Measurements from ENCODE around the gene UBE2Z. TPM values are rescaled to one million over a fixed set of nuclear protein-coding genes. Genes with fewer than 3 reads are reported as not detected.

The UBE2Z gene
- total and polyA plus RNA-seq, 2 of the 13 experiments (the other 11 are each of a cell fraction or from before 2014, with no cell fraction given) = 63.2 to 122 TPM

GRCh38 chr17:48970865-48971687 is 62.9 kb downstream of the UBE2Z start (continued):
- TF ChIP-seq ZBTB2 (CRISPR knock-in tag; IDR thresholded peaks at IDR 0.05; ENCODE audit: low read depth) (no peak), PTBP1 (IDR thresholded peaks at IDR 0.05; ENCODE audit: low read depth, low read length, poor library complexity, severe bottlenecking) (no peak), BCL6 (CRISPR knock-in tag; IDR thresholded peaks at IDR 0.05) (peak; percentile 56), PHF5A (CRISPR knock-in tag; IDR thresholded peaks at IDR 0.05; ENCODE audit: low read depth, unreplicated experiment) (peak; percentile 66), NR2F2 (IDR thresholded peaks at IDR 0.05; ENCODE audit: borderline replicate concordance, low read depth) (peak; percentile 46; the same call in 1 of the 2 replicates), ZNF766 (CRISPR knock-in tag; IDR thresholded peaks at IDR 0.05; ENCODE audit: borderline replicate concordance) (peak; percentile 80; the same call in 1 of the 2 replicates), ZNF687 (CRISPR knock-in tag; IDR thresholded peaks at IDR 0.05) (peak; percentile 85), ZBTB8A (CRISPR knock-in tag; IDR thresholded peaks at IDR 0.05; ENCODE audit: borderline replicate concordance, low read depth) (no peak), DMAP1 (CRISPR knock-in tag; IDR thresholded peaks at IDR 0.05) (peak; percentile 56; the same call in 1 of the 2 replicates), SPEN (CRISPR knock-in tag; IDR thresholded peaks at IDR 0.05; ENCODE audit: low read depth) (peak; percentile 83), CENPT (CRISPR knock-in tag; IDR thresholded peaks at IDR 0.05; ENCODE audit: low read depth) (no peak), ETV5 (CRISPR knock-in tag; IDR thresholded peaks at IDR 0.05; ENCODE audit: borderline replicate concordance) (peak; percentile 63), ZNF331 (CRISPR knock-in tag; IDR thresholded peaks at IDR 0.05) (peak; percentile 88), PLRG1 (conservative IDR thresholded peaks at IDR 0.05) (no peak), ZNF432 (CRISPR knock-in tag; IDR thresholded peaks at IDR 0.05; ENCODE audit: borderline replicate concordance) (no peak), ZNF724P (CRISPR knock-in tag; IDR thresholded peaks at IDR 0.05; ENCODE audit: borderline replicate concordance) (no peak; the same call in 1 of the 2 replicates), ZNF737 (CRISPR knock-in tag; IDR thresholded peaks at IDR 0.05; ENCODE audit: borderline replicate concordance) (no peak), TBP (CRISPR knock-in tag; IDR thresholded peaks at IDR 0.05) (no peak), STAG1 (CRISPR knock-in tag; IDR thresholded peaks at IDR 0.05) (peak; percentile 28), ATM (IDR thresholded peaks at IDR 0.05; ENCODE audit: borderline replicate concordance) (no peak), KLF12 (CRISPR knock-in tag; IDR thresholded peaks at IDR 0.05; ENCODE audit: borderline replicate concordance) (peak; percentile 51; the same call in 1 of the 2 replicates)
- TF ChIP-seq, protein P1, sequence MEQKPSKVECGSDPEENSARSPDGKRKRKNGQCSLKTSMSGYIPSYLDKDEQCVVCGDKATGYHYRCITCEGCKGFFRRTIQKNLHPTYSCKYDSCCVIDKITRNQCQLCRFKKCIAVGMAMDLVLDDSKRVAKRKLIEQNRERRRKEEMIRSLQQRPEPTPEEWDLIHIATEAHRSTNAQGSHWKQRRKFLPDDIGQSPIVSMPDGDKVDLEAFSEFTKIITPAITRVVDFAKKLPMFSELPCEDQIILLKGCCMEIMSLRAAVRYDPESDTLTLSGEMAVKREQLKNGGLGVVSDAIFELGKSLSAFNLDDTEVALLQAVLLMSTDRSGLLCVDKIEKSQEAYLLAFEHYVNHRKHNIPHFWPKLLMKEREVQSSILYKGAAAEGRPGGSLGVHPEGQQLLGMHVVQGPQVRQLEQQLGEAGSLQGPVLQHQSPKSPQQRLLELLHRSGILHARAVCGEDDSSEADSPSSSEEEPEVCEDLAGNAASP (CRISPR knock-in tag; IDR thresholded peaks at IDR 0.05; ENCODE audit: borderline replicate concordance) = peak; percentile 66; the same call in 1 of the 2 replicates

All from HepG2 (cell line).